SK-N-SH (cell line): ENCODE data around the gene STAG2. TPM values are rescaled to one million over a fixed set of nuclear protein-coding genes. Genes with fewer than 3 reads are reported as not detected.

Experiments used
- CTCF ChIA-PET: fragments of 300-600, 350-600 bp; formaldehyde crosslinking; extraction: SDS; loops from one replicate; lab custom pipeline; 2021; lab: Yijun Ruan, JAX
- POLR2A ChIA-PET: fragments of 350-600 bp; sonication (Branson Sonifier 250); formaldehyde crosslinking; extraction: SDS; loops from one replicate; lab custom pipeline; 2020; ENCODE audit warnings: antibody characterized with exemption, inconsistent platforms; lab: Yijun Ruan, JAX
- DNase-seq: peaks from one replicate; pipeline ENCODE4 v3.0.0; 2012
- H2AFZ ChIP-seq: fragments of 200-600 bp; sonication (generic); 2 replicates; pipeline ENCODE4 v1.8.1; 2016; ENCODE audit warnings: antibody characterized with exemption, mild to moderate bottlenecking, low read depth
- H3F3A ChIP-seq: fragments of 200-600 bp; sonication (generic); replicated peaks from 2 replicates; pipeline ENCODE3; 2016; ENCODE audit warnings: antibody characterized with exemption, mild to moderate bottlenecking; ENCODE audit not compliant: insufficient read depth
- H3K27ac ChIP-seq, 2 experiments: fragments of 200-500 bp in 1 of 2; fragments of 200-600 bp in 1 of 2; sonication (Bioruptor generic) in 1 of 2; sonication (generic), shearing (Covaris generic) in 1 of 2; 2 replicates each; pipeline versions ENCODE4 v1.5.1 to v1.6.1; 2014 to 2016; ENCODE audit warnings: low read depth in 2 of 2, inconsistent platforms in 1 of 2, low read length in 1 of 2, mild to moderate bottlenecking in 1 of 2, mixed read lengths in 1 of 2
- H3K27me3 ChIP-seq: fragments of 200-600 bp; sonication (generic), shearing (Covaris generic); 2 replicates; pipeline ENCODE4 v1.6.1; 2016; ENCODE audit warnings: mixed run types; ENCODE audit not compliant: insufficient read depth
- H3K36me3 ChIP-seq, 2 experiments: fragments of 200-500 bp in 1 of 2; fragments of 200-600 bp in 1 of 2; sonication (Bioruptor generic) in 1 of 2; sonication (generic) in 1 of 2; replicated peaks in 1 of 2; 2 replicates each; pipeline versions ENCODE3 to v1.5.1; 2014 to 2016; ENCODE audit warnings: low read length in 1 of 2, mild to moderate bottlenecking in 1 of 2; ENCODE audit not compliant: insufficient read depth in 2 of 2, control insufficient read depth in 1 of 2
- H3K4me1 ChIP-seq, 2 experiments: fragments of 200-500 bp in 1 of 2; fragments of 200-600 bp in 1 of 2; sonication (Bioruptor generic) in 1 of 2; sonication (generic), shearing (Covaris generic) in 1 of 2; 2 replicates each; pipeline versions ENCODE4 v1.5.1 to v1.6.1; 2014 to 2016; ENCODE audit warnings: low read depth in 1 of 2, low read length in 1 of 2, mixed run types in 1 of 2; ENCODE audit not compliant: insufficient read depth in 2 of 2, control insufficient read depth in 1 of 2
- H3K4me2 ChIP-seq: fragments of 200-600 bp; sonication (generic), shearing (Covaris generic); 2 replicates; pipeline ENCODE4 v1.6.1; 2017; ENCODE audit warnings: mixed run types
- H3K4me3 ChIP-seq, 2 experiments: fragments of 200-500 bp in 1 of 2; fragments of 200-600 bp in 1 of 2; sonication (Bioruptor generic) in 1 of 2; sonication (generic), shearing (Covaris generic) in 1 of 2; 2 replicates each; pipeline versions ENCODE4 v1.5.1 to v1.8.1; 2014 to 2016; ENCODE audit warnings: low read depth in 2 of 2, inconsistent platforms in 1 of 2, low read length in 1 of 2, mild to moderate bottlenecking in 1 of 2, mixed read lengths in 1 of 2, moderate library complexity in 1 of 2
- H3K79me2 ChIP-seq: fragments of 200-600 bp; sonication (generic); 2 replicates; pipeline ENCODE4 v1.8.1; 2017; ENCODE audit warnings: mild to moderate bottlenecking; ENCODE audit not compliant: insufficient read depth
- H3K9ac ChIP-seq: fragments of 200-600 bp; sonication (generic); 2 replicates; pipeline ENCODE4 v1.6.1; 2017; ENCODE audit warnings: mixed run types
- H3K9me2 ChIP-seq: fragments of 200-600 bp; sonication (generic); 2 replicates; pipeline ENCODE4 v1.6.1; 2017; ENCODE audit warnings: mixed run types
- H3K9me3 ChIP-seq: fragments of 200-600 bp; sonication (generic); 2 replicates; pipeline ENCODE4 v1.6.1; 2017; ENCODE audit warnings: mixed run types, mild to moderate bottlenecking, moderate library complexity
- H4K20me1 ChIP-seq: fragments of 200-600 bp; sonication (generic); 2 replicates; pipeline ENCODE4 v1.6.1; 2017; ENCODE audit warnings: mild to moderate bottlenecking, mixed run types; ENCODE audit not compliant: insufficient read depth
- EP300 ChIP-seq, 2 experiments: IDR thresholded peaks; 2 replicates each; pipeline versions ENCODE4 v1.4.0 to v1.6.1; 2012; ENCODE audit warnings: borderline replicate concordance in 1 of 2, low read depth in 1 of 2, low read length in 1 of 2
- FOXJ3 ChIP-seq: sonication (generic); formaldehyde crosslinking; IDR thresholded peaks from 2 replicates; pipeline ENCODE4 v1.5.1; 2020; ENCODE audit warnings: mild to moderate bottlenecking, missing genetic modification reagents
- FOXM1 ChIP-seq: IDR thresholded peaks from 2 replicates; pipeline ENCODE4 v1.4.0; 2012; ENCODE audit warnings: low read depth, mild to moderate bottlenecking
- IRF3 ChIP-seq: fragments of 150-350 bp; IDR thresholded peaks from 2 replicates; pipeline ENCODE4 v1.6.1; 2016; ENCODE audit warnings: mild to moderate bottlenecking, low read depth, low read length
- MAX ChIP-seq: IDR thresholded peaks from 2 replicates; pipeline ENCODE4 v1.4.0; 2012; ENCODE audit warnings: low read depth
- MEF2A ChIP-seq: IDR thresholded peaks from 2 replicates; pipeline ENCODE4 v1.4.0; 2012; ENCODE audit warnings: low read depth, borderline replicate concordance
- MXI1 ChIP-seq: IDR thresholded peaks from 2 replicates; pipeline ENCODE4 v1.6.1; 2012; ENCODE audit warnings: mild to moderate bottlenecking, low read depth, low read length, improper control_type of control experiment
- NRF1 ChIP-seq: IDR thresholded peaks from 2 replicates; pipeline ENCODE4 v1.6.1; 2012; ENCODE audit warnings: low read depth, mild to moderate bottlenecking, low read length
- RCOR1 ChIP-seq: fragments of 150-350 bp; IDR thresholded peaks from 2 replicates; pipeline ENCODE4 v1.6.1; 2017; ENCODE audit warnings: antibody characterized with exemption, low read length
- RXRA ChIP-seq: IDR thresholded peaks from 2 replicates; pipeline ENCODE4 v1.4.0; 2012; ENCODE audit warnings: low read depth, mild to moderate bottlenecking, borderline replicate concordance
- USF2 ChIP-seq: fragments of 150-350 bp; IDR thresholded peaks from 2 replicates; pipeline ENCODE4 v1.6.1; 2017; ENCODE audit warnings: antibody characterized with exemption, low read length, low read depth, borderline replicate concordance
- WGBS: methylation state at CpG from one replicate; pipeline ENCODE4 v1.1.6; 2017; ENCODE audit warnings: low lambda C conversion rate; 5-methylcytosine and 5-hydroxymethylcytosine counted together
- polyA plus RNA-seq, 3 experiments: library from polyadenylated mRNA; depleted of rRNA; stranded (reverse); fragments of >200 nt; gene quantifications; 2 replicates each; pipeline ENCODE4 v1.2.3, GENCODE V29; 2012
- TF ChIP-seq, protein P1 (sequence below): IDR thresholded peaks from 2 replicates; pipeline ENCODE4 v1.4.0; 2012; ENCODE audit warnings: low read depth, borderline replicate concordance
- TF ChIP-seq, protein P2 (sequence below): IDR thresholded peaks from 2 replicates; pipeline ENCODE4 v1.6.1; 2012; ENCODE audit warnings: mild to moderate bottlenecking, low read depth, low read length, moderate library complexity
- TF ChIP-seq, protein P3 (sequence below): fragments of 200-600 bp; sonication (generic); IDR thresholded peaks from 2 replicates; pipeline ENCODE4 v1.6.1; 2017; ENCODE audit warnings: antibody characterized with exemption, mild to moderate bottlenecking, moderate library complexity

Gene STAG2
- polyA plus RNA-seq, 1 of the 3 experiments (the other 2 are of a cell fraction) = 11.3 TPM

DNA sequence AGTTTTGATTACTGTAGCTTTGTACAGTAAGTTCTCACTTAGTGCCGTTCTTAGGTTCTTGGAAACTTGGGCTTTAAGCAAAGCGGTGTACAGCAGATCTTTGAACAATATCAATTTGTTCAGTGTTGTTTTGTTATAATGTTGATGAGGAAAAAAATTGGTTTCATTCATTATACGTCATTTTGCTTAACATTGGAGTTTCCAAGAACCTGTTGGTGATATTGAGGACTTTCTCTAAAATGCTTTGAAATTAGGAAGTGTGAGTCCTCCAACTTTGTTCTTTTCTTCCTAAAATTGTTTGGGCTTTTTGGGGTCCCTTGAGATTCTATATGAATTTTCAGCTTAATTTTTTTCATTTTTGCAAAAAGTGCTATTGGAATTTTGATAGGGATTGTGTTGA, 49.1 kb downstream of the STAG2 start (continued):
- TF ChIP-seq IRF3 = no peak
- TF ChIP-seq NRF1 = no peak
- TF ChIP-seq MAX = no peak
- TF ChIP-seq FOXJ3 (CRISPR knock-in tag) = no peak

- Histone ChIP-seq H3K27me3 (no peaks in the 10 kb centered on the region), H3K9me3 (no peaks in the 10 kb centered on the region), H3F3A (peaks cover 7% of the 10 kb centered on the region), H3K9ac (no peak overlapping the region), H3K27ac (no peak overlapping the region), H3K4me3 (no peak overlapping the region), H3K79me2 (peaks cover 99% of the 10 kb centered on the region), H4K20me1 (peaks cover 63% of the 10 kb centered on the region), H3K9me2 (no peaks in the 10 kb centered on the region), H3K4me1 (no peaks in the 10 kb centered on the region), H3K4me2 (no peak overlapping the region), H3K36me3 (peaks cover 0 to 3% of the 10 kb centered on the region in 2 experiments), H2AFZ (no peak overlapping the region)
- ChIA-PET POLR2A (no interaction called here), CTCF (interaction anchor here (0.6 to 1.0 kb wide), 2 partner anchors 18 to 51 kb away, joined by 3 read pairs; no protein-coding TSS in a partner anchor)
- DNase-seq = no peak
- no peak for TF ChIP-seq RXRA
- TF ChIP-seq NRF1 = no peak
- TF ChIP-seq FOXM1 = no peak
- TF ChIP-seq, protein P1, sequence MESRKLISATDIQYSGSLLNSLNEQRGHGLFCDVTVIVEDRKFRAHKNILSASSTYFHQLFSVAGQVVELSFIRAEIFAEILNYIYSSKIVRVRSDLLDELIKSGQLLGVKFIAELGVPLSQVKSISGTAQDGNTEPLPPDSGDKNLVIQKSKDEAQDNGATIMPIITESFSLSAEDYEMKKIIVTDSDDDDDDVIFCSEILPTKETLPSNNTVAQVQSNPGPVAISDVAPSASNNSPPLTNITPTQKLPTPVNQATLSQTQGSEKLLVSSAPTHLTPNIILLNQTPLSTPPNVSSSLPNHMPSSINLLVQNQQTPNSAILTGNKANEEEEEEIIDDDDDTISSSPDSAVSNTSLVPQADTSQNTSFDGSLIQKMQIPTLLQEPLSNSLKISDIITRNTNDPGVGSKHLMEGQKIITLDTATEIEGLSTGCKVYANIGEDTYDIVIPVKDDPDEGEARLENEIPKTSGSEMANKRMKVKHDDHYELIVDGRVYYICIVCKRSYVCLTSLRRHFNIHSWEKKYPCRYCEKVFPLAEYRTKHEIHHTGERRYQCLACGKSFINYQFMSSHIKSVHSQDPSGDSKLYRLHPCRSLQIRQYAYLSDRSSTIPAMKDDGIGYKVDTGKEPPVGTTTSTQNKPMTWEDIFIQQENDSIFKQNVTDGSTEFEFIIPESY = no peak
- no peak for TF ChIP-seq MXI1
- no peak for TF ChIP-seq MEF2A
- TF ChIP-seq, protein P2, sequence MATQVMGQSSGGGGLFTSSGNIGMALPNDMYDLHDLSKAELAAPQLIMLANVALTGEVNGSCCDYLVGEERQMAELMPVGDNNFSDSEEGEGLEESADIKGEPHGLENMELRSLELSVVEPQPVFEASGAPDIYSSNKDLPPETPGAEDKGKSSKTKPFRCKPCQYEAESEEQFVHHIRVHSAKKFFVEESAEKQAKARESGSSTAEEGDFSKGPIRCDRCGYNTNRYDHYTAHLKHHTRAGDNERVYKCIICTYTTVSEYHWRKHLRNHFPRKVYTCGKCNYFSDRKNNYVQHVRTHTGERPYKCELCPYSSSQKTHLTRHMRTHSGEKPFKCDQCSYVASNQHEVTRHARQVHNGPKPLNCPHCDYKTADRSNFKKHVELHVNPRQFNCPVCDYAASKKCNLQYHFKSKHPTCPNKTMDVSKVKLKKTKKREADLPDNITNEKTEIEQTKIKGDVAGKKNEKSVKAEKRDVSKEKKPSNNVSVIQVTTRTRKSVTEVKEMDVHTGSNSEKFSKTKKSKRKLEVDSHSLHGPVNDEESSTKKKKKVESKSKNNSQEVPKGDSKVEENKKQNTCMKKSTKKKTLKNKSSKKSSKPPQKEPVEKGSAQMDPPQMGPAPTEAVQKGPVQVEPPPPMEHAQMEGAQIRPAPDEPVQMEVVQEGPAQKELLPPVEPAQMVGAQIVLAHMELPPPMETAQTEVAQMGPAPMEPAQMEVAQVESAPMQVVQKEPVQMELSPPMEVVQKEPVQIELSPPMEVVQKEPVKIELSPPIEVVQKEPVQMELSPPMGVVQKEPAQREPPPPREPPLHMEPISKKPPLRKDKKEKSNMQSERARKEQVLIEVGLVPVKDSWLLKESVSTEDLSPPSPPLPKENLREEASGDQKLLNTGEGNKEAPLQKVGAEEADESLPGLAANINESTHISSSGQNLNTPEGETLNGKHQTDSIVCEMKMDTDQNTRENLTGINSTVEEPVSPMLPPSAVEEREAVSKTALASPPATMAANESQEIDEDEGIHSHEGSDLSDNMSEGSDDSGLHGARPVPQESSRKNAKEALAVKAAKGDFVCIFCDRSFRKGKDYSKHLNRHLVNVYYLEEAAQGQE = no peak
- no peak for TF ChIP-seq EP300 (IDR thresholded peaks at IDR 0.05; ENCODE audit: borderline replicate concordance in 1 of 2, low read depth in 1 of 2, low read length in 1 of 2)
- TF ChIP-seq USF2 = no peak
- TF ChIP-seq IRF3 = no peak
- TF ChIP-seq RCOR1 = no peak
- no peak for TF ChIP-seq MAX
- TF ChIP-seq, protein P3, sequence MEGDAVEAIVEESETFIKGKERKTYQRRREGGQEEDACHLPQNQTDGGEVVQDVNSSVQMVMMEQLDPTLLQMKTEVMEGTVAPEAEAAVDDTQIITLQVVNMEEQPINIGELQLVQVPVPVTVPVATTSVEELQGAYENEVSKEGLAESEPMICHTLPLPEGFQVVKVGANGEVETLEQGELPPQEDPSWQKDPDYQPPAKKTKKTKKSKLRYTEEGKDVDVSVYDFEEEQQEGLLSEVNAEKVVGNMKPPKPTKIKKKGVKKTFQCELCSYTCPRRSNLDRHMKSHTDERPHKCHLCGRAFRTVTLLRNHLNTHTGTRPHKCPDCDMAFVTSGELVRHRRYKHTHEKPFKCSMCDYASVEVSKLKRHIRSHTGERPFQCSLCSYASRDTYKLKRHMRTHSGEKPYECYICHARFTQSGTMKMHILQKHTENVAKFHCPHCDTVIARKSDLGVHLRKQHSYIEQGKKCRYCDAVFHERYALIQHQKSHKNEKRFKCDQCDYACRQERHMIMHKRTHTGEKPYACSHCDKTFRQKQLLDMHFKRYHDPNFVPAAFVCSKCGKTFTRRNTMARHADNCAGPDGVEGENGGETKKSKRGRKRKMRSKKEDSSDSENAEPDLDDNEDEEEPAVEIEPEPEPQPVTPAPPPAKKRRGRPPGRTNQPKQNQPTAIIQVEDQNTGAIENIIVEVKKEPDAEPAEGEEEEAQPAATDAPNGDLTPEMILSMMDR = no peak
- WGBS = 41% methylated on average over 1 of the region's 1 CpG
Measured at GRCh38 chrX:124015721-124016120, 54.2 kb downstream of the STAG2 start.
